ENCODE measurements around the gene CDC45.

The CDC45 gene

GRCh38 chr22:19467912-19468311 is 11.8 kb upstream of the CDC45 start:
- DNase-seq (ENCODE audit: low read depth in 2 of 2) = no peak

DNA sequence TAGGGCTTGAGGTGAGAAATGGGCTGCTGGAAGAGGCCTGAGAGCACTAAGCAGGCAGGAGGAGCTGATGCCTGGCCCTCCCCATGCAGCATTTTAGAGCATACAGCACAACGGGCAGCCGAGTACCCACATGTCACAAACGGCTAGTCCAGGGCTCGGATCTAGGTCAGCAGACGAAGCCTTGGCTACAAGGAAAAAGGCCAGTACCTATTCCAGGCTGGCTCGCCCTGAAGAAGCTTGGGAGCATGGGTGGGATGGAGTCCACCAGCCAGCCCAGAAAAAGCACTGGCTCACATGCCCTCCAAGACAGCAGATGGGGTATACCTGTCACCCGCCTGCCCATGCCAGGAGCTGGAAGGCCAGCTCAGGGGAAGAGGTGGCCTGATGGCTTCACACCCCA is 10.3 kb upstream of the CDC45 start:
- DNase-seq (ENCODE audit: low read depth in 2 of 2) = no peak

- DNase-seq (ENCODE audit: low read depth in 2 of 2) = no peak
Observed at GRCh38 chr22:19470010-19470409, 9.7 kb upstream of the CDC45 start.

- DNase-seq (ENCODE audit: low read depth in 2 of 2) = no peak
Observed at GRCh38 chr22:19471572-19471971, 8.1 kb upstream of the CDC45 start.

GRCh38 chr22:19472233-19472632 is 7.5 kb upstream of the CDC45 start:
- DNase-seq (ENCODE audit: low read depth in 2 of 2) = no peak

DNA sequence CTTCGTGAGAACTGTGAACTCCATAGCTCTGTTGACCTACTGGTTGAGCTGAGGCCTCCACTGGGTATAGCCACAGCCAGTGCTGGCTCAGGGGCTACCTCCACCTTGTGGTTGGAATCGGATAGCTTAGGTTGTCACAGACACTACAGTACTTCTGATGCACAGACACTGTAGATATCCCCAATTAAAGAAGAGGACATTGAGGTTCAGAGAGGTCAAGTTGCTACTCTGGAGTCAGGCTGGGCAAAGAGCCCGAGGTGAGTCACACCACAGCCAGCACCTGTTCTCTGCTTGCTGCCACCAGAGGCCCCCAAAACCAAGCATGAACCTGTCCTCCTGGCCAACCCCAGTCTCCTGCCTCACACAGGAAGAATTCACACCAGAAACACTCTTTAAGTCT is 6.1 kb upstream of the CDC45 start:
- no peak for DNase-seq (ENCODE audit: low read depth in 2 of 2)

DNA sequence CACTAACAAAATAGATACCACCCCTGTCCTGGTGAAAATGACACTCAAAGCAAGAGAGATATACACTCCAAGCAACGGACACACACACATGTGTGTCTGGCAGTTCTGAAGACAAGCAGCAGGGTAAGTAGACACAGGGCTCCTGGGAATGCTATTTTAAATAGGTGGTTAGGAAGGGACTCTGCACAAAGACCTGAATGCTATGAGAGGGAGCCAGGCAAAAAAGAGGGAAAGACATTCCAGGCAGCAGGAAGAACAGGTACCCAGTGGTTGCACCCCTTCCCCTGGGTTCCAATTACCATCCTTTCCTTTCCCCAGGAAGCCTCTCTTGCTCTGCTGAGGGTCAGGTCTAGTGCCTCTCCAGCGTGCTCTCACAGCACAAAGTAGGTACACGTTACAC is 3.7 kb upstream of the CDC45 start:
- DNase-seq (ENCODE audit: low read depth in 2 of 2) = no peak

DNA sequence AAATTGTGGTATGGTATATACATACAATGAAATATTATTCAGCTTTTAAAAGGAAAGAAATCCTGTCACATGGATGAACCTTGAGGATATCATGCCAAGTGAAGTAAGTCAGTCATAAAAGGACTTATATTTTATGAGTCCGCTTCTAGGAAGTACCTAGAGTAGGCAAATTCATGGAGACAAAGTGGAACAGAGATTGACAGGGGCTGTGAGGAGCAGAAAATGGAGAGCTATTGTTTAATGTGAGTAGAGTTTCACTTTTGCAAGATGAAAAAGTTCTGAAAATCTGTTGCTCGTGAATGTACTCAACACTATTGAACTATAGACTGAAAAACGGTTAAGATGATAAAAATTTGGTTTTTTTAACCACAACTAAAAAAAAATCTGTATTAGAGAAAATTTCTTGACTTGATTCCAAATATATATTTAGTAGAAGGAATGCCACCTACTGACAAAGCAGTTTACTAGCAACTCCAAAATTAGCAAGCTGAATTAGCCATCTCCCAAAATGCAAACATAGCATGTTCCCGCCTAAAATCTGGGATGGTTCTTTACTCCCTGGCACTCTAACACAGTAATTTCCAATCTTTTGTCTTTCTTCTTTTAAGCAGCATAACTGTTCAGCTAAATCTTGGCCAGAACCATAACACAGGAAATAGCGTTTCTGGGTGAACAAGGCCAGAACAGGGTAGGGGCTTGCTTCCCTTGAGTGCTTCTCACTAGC is 2.2 kb upstream of the CDC45 start:
- no peak for DNase-seq (ENCODE audit: low read depth in 2 of 2)

DNA sequence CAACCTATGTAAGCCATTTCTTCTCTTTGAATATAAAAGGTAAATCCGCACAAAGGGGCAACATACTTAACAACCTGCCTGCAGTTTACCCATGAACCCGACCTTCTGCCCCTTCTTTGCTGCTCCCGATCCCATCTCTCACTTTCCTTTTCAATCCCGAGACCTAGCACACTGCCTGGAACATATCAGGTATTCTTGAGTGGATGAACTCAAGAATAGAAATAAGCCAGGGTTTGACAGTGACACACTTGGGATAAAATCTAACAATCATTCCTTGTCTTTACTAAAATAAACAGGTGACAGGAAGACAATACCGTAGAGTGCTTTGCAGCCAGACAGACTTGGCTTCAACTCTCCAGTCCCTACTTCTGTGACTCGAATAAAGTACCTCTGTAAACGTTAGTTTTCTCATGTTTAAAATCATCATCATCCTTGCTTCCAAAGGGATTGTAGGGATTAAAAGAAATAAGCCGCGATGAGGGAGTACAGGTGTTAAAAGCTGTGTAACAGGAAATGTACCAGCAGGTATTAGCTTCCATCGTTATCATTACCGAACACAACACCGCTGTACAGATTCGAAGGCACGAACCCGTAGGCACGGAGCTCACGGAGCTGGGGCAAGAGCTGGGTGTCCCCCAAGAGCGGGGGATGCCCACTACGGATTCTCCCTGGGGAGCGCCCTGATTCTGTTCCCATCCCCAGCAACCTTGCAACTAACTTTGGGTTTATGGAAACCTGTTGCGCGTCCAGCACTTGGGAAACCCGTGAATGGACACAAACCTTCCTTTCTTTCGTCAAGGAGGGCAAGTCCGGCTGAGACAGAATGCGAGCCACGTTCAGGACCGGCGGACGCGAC is 1.4 kb upstream of the CDC45 start:
- no peak for DNase-seq (ENCODE audit: low read depth in 2 of 2)

- DNase-seq (ENCODE audit: low read depth in 2 of 2) = peak; percentile 65 to 72
Observed at GRCh38 chr22:19478901-19479354, 792 bp upstream of the CDC45 start, which contains the start of gene UFD1. TSS of gene UFD1 (minus strand) at chr22:19479193. CDS start at chr22:19479085, 108 bp downstream.

- DNase-seq (ENCODE audit: low read depth in 2 of 2) = no peak
Observed at GRCh38 chr22:19480173-19480568, 451 bp downstream of the CDC45 start.

DNA sequence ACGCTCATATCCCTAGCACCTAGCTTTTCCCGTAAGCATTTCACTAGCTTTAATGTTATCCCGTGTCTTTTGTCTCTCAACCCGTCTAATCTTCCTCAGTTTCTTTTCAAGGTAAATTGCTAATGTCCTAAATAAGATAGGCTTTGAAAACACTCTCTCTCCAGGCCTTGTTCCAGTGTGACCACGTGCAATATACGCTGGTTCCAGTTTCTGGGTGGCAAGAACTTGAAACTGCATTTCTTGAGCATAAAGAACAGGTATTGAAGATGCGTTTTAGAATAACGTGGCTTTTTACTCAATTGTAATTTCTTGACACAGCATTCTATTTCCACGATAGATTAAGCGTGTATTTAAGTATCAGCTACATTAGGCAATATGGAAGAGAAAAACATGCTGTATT is 1.1 kb downstream of the CDC45 start:
- DNase-seq (ENCODE audit: low read depth in 2 of 2) = no peak

GRCh38 chr22:19482297-19482696 is 2.6 kb downstream of the CDC45 start:
- no peak for DNase-seq (ENCODE audit: low read depth in 2 of 2)

- DNase-seq (ENCODE audit: low read depth in 2 of 2) = no peak
Observed at GRCh38 chr22:19483481-19484244, 3.9 kb downstream of the CDC45 start.

DNA sequence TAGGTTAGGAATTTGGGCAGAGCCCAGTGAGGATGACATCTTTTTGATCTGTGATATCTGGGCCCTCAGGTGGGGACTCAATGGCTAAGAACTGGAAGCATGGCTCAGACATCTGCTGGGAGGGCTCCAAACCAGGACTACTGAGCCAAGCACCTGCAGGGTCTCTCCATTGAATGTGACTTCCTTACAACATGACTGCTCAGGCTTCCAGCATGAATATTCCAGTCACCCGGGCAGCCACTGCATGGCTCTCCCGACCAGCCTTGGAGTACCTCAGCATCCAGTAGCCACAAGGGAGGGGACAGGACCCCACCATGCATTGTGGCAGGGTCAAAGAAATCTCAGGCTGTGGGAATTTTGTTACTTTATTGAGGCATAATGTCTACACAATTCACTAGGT is 8.6 kb downstream of the CDC45 start:
- no peak for DNase-seq (ENCODE audit: low read depth in 2 of 2)

DNA sequence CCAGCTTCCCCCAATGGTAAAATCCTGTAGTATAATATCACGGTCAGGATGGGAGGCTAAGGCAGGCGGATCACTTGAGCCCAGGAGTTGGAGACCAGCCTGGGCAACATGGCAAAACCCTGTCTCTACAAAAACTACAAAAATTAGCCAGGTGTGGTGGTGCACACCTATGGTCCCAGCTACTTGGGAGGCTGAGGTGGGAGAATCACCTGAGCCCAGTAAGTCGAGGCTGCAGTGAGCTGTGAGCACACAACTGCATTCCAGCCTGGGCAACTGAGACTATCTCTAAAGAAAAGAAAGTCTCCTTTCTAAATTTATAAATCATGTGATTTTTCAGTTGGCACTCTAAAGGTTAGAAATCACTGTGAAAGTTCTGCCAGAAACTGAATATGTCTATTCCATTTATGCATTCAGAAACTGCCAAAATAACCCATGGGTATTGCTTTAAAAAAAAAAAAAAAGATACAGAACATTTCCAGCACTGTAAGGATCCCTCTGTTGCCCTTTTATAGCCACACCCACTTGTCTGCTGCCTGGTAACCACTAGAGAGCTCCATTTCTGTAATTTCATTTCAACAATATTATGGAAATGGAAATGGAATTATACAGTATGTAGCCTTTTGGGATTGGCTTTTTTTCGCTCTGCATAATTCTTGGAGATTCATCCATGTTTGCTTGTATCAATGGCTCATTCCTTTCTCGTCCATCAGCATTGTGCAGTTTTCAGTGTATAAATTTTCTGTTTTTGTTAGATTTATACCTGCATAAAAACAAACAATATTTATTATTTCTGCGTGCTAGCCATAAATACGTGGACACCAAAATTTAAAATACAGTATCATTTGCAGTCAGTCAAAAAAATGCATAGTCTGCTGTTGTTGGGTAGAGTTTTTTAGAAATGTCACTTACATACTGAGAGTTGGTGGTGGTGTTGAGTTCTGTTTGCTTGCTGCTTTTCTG is 9.4 kb downstream of the CDC45 start:
- DNase-seq (ENCODE audit: low read depth in 2 of 2) = no peak

DNA sequence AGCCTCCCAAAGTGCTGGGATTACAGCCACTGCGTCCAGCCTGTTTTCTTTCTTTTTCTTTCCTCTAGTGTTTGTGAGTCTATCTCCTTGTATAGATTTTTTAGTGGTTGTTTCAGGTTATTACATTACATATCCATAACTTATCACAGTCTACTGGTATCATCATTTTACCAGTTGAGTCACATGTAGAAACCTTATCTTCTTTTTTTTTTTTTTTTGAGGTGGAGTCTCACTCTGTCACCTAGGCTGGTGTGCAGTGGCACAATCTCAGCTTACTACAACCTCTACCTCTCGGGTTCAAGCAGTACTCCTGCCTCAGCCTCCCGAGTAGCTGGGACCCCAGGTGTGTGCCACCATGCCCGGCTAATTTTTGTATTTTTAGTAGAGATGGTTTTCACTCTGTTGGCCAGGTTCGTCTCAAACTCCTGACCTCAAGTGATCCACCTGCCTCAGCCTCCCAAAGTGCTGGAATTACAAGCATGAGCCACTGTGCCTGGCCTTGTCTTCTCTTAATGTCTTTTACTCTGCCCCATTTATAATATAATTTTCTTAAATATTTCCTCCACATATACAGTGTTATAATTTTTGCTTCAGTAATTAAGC is 11.0 kb downstream of the CDC45 start:
- no peak for DNase-seq (ENCODE audit: low read depth in 2 of 2)

DNA sequence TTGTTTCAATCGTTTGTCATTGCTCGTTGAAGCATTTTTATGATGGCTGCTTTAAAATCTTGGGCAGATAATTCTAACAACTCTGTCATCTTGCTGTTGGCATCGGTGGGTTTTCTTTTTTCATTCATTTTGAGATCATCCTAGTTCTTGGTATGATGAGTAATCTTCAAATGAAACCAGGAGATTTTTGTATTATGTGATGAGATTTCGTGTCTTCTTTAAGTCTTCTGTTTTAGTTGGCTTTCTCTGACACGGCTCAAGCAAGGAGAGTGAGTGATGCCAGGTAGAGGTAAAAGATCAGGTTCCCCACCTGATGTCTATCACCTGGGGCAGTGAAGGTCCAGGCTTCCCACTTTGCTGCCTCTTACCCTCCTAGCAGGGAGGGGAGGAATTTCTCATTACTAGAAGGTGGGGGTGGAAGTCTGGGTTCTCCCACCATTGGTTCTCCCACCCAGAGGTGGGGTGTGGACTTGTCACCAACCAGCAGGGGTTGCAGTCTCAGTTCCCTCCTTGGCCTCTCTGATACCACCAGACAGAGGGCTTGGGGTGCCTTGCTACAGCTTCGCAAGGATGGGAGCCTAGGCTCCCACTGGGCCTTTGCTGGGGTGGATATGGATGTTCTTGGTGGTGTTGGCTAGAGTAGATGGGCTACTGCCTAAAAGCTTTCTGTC is 12.9 kb downstream of the CDC45 start:
- DNase-seq (ENCODE audit: low read depth in 2 of 2) = peak in 1 of 2 donors; percentile 19

GRCh38 chr22:19494001-19494560 is 14.4 kb downstream of the CDC45 start:
- no peak for DNase-seq (ENCODE audit: low read depth in 2 of 2)

GRCh38 chr22:19494676-19495173 is 15.0 kb downstream of the CDC45 start:
- DNase-seq (ENCODE audit: low read depth in 2 of 2) = no peak

All from stimulated activated CD8-positive, alpha-beta memory T cell treated with anti-CD3 and anti-CD28 coated beads, Interleukin-2, amount 100 ng/mL, for 48 hours (primary cell).